HG03432 (cell line): ENCODE measurements around the gene KDM7A.

ENCODE experiments used
- ATAC-seq: cut with Tn5 transposase; IDR thresholded peaks from one replicate; pipeline ENCODE4 v1.9.1; 2021; ENCODE audit warnings: mild to moderate bottlenecking, moderate library complexity; ENCODE audit not compliant: unreplicated experiment

The KDM7A gene, protein sequence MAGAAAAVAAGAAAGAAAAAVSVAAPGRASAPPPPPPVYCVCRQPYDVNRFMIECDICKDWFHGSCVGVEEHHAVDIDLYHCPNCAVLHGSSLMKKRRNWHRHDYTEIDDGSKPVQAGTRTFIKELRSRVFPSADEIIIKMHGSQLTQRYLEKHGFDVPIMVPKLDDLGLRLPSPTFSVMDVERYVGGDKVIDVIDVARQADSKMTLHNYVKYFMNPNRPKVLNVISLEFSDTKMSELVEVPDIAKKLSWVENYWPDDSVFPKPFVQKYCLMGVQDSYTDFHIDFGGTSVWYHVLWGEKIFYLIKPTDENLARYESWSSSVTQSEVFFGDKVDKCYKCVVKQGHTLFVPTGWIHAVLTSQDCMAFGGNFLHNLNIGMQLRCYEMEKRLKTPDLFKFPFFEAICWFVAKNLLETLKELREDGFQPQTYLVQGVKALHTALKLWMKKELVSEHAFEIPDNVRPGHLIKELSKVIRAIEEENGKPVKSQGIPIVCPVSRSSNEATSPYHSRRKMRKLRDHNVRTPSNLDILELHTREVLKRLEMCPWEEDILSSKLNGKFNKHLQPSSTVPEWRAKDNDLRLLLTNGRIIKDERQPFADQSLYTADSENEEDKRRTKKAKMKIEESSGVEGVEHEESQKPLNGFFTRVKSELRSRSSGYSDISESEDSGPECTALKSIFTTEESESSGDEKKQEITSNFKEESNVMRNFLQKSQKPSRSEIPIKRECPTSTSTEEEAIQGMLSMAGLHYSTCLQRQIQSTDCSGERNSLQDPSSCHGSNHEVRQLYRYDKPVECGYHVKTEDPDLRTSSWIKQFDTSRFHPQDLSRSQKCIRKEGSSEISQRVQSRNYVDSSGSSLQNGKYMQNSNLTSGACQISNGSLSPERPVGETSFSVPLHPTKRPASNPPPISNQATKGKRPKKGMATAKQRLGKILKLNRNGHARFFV

DNA sequence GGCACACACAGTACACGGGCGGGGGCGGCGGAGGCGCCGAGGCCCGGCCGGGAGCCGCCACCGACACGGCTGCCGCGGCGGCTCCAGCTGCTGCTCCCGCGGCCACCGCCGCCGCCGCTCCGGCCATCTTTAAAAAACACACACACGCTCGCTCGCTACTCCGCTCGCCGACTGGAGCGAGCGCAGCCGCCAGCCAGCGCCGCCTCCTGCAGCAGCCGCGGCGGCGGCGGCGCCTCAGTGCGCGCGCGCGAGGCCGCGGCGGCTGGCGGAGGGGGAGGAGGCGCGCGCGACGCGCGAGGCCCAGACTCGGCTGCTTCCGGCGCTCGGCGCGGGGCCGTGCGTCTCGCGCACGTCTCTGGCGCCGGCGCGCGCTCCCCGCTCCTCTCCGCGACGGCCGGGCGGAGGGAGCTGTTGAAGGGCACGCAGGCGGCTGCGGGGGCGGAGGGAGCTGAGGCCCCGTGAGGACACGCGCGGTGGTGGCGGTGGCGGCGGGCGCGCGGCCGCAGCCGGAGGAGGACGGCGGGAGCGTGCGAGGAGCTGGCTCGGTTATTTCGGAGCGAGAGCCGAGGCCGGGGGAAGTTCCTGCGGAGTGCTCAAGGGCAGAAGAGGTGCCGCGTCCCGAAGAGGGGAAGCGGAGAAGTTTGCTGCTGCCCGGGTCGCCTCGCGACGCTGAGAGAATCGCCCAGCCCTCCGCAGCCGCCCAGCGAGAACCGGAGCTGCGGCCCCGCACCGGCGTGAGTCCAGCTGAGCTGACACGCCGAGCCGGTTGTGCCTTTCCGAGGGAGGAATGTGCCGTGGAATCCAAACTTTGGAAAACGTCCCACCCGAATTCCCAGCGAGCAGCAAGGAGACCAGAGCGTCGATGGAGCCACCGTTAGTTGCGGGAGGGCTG, at the start of gene KDM7A:
KDM7A (minus strand) TSS at position 173 of the 892 bp plus-strand sequence; CDS start at position 127, 46 bp downstream.
- peak; percentile 73 for ATAC-seq

DNA sequence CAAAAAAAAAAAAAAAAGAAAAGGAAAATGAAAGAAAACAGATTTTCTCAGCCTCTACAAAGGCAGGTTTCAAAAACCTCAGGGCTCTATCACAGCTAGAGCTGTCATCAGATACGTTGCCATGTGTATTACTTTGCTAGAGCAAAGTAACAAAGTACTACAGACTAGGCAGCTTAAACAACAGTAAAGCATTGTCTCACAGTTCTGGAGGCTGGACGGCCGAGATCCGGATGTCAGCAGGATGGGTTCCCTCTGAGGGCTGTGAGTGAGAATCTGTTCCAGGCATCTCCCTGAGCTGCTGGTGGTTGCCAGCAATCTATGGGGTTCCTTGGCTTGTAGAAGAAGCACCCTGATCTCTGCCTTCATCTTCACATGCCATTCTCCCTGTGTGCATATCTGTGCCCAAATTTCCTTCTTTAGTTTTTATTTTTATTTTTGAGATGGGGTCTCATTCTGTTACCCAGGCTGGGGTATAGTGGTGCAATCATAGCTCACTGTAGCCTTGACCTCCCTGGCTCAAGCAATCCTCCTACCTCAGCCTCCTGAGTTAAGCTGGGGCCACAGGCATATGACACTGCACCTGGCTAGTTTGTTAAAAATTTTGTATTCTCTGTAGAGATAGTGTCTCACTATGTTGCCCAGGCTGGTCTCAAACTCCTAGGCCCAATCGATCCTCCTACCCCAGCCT, 48.9 kb upstream of the KDM7A start:
- no peak for ATAC-seq

DNA sequence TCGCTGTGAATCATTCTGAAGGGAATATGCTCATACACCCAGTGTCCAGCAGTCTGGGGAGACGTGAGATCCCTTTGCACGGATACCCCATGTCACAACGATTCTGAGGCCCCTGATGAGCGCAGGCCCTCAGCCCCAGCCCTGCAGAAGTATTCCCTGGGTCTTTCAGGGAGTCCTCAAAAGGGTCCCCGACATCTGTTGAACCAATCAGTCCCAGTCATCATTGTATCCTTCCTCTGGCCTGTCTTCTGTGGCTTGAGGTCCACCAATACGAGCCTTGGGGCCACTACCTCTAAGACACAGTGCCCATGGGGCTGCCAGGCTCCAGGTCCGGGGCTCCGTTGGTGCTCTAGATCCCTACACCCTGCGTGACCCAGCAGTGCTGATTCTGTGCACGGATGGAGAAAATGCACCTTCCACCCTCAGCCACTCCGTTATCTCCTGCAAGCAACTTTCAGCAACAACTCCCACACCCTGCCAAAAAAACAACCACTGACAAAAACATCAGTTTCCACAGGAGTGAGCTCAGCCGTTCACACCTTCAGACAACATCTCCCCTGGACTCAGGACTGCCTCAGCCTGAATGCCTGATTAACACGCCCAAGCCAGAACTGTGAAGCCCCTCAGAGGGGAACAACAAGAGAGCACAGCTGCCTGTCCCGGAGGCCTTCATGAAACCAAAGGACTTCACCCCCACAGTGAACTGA, 46.9 kb upstream of the KDM7A start:
- ATAC-seq: no peak

DNA sequence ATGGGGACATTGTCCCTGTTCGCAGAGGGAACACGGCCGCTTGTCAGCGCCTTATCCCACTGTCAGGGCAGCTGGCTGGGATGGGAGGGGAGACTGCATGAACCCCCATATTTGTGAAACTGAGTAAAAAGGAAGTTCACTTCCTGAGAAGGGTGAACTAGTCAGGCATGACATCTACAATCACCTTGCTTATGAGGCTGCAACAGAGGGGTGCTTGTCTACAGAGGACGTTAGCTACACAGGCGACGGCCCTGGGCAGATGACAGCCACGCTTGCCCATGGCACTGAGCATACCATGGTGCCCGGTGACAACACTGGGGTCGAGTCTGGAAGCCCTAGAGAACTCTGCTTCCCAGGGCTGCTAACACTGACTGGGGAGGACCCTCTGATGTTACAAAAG, 46.0 kb upstream of the KDM7A start:
- ATAC-seq: peak; percentile 55

DNA sequence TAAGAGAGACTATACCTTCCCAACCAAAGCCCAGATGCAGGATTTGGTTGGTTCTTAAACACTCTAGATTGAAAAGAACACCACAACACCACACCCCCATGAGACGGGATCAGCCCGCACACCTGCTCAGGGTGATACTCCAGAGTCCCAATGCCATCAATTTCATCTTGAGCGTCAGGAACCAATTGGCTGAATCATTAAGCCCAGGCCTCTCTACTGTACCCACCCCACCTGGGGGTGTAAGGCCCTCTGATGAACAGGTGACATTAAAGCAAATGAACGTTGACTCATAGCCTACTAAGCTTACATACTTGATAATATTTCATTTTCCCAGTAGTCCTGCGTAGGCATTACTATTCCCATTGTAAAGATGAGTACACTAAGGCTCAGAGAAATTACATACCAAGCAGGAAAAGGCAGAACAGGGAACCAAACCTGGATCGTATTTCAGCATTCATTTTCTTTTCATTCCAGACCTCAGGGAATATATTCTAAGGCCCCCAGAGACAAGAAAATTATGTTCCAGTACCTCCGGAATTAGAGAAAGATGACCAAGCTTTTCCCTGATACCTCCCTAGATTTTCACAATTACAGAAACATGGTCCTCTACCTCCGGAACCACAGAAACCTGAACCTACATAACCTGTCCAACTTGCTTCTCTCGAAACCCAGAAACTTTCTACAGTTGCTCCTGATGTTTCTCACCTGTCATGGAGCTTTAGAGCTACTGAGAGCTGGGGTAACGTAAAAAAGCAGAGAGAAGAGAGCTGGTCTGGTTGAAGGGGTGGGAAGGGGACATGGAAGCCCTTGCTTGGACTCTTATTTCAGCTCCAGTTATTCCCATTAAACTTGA, 43.1 kb upstream of the KDM7A start:
- ATAC-seq: no peak

DNA sequence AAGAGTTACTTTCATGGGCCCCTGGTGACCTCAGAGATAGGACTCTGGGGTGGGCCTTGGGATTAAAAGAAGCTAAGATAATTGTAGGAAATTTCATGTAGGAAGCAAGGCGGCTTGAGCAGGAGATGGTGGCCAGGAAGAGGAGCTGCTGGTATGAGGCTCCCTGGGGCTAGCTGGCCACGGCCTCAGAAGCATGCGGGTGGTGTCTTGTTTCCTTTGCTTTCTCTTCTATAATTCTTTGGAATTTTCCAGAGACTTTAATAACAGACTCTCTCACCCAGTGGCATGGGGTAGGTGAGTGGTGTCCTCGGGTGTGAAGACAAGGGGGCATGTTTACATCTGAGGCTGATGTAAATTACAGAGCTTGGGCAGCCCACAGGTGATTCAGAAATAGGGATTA, 41.9 kb upstream of the KDM7A start:
- ATAC-seq: no peak

DNA sequence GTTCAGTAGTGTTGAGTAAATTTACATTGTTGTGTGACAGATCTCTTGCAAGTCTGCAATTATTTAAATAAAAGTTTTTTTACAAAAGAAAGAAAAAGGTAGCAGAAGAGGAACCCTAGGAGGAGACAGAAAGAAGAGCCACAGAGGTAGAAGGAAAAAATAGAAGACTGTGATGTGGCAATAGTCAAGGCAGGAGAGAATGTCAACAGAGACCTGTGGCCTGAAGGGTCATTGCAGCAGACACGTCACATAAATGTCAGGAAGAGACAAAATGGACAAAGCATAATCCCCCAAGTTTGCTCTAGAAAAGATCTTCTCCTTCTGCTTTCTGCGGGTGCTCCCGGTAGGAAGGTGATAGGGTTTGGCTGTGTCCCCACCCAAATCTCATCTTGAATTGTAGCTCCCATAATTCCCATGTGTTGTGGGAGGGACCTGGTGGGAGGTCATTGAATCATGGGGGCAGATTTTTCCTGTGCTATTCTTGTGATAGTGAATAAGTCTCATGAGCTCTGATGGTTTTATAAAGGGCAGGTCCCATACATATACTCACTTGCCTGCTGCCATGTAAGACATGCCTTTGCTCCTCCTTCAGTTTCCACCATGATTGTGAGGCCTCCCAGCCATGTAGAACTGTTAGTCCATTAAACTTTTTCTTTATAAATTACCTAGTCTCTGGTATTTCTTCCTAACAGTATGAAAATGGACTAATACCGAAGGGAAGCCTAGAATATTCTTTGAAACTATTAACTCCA, 41.1 kb upstream of the KDM7A start:
- ATAC-seq: no peak

DNA sequence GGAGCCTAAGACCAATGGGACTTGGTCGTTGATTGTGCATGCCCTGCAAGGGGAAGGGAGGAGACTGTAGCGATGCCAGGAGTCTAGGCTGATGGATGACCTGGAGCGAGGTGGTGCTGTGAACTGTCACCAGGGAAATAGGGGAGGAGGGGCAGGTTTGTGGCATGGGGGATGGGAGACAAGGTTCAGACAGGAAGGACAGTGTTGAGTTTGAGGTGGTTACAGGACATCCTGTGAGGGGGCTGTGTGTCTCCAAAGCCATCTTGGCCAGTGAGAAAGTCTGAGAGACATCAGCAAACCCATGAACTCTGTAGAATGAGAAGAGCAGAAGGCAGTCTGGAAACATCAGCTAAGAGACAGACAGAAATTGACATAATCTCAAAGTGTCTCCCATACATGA, 38.5 kb upstream of the KDM7A start:
- no peak for ATAC-seq

DNA sequence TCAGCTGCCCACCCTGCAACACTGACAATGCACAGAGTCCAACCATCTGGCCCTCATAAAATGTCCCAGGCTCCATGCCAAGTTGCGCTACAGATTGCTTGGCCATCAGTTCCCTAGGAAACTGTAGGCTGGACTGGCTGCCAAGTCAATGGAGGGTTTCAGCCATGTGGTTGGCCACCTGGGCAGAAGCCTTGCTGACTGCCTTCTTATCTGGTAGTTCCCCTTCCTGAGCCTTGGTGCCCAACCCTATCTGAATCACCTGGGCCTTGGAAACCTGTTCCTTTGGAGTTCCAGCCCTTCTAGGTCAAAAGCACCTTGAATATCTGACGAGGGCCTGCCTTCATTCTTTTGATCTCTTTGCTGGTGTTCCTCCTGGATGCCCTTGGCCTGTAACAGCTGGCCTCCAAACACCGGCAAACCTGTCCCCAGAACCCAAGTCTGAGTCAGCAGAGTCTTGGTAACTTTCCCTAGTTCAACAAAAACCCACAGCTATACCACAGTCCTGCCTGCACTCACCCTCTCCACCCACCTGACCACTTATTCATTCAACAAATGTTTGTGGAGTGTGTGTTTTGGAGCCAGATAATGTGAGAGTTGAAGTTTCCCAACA, 37.4 kb upstream of the KDM7A start:
- ATAC-seq: peak; percentile 30

DNA sequence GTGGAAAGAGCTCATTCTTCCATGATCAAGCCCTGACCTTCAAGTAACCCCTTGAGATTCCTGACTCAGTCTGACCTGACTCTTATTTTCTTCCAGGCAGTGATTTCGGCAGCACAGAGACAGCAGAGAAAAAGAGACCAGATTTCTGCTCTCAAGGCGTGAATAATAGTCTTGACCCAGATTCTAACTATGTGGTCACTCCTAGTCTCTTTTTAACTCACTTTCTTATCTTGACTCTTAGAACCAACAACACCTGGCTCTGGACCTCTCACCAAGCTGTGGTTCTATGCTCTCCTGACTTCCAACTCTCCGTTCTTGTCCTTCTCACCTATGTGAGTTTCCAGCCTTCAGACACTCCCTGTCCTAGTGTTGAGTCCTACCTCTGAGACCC, 36.9 kb upstream of the KDM7A start:
- ATAC-seq: peak; percentile 18

DNA sequence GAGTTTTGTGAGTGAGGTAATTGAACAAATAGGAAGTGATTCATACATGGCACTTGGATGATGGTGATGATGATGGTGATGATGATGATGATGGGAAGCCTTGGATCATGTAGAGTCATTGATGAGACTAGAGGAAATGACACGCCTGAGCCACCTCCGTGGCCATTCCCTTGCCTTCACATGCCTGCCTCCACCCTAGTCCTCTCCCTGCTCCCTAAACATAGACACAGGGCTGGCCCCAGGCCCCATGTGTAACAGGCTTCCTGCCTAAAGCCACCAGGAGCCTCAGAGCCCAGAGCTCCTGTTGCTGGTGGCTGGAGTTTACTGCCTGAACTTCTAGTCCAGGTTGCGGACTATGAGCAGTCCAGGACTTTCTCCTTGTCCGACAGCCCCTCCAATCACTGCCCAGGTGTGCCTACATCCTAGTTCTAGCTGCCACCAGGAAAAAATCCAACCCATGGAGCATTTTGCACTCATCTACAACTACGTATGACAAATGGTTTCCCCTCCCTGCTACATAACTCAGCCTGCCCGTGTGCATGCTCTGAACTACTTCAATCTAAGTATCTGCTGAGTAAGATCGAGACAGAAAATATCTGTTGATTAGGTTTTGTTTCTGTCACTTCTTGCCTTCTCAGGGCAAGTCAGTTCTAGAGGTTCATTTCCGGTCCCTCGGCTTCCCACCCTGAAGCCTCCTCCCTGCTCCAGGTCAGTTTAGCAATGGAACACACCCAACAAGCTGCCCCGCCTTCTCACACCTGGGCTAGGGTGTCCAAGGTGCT, 35.5 kb upstream of the KDM7A start:
- ATAC-seq: peak; percentile 65

DNA sequence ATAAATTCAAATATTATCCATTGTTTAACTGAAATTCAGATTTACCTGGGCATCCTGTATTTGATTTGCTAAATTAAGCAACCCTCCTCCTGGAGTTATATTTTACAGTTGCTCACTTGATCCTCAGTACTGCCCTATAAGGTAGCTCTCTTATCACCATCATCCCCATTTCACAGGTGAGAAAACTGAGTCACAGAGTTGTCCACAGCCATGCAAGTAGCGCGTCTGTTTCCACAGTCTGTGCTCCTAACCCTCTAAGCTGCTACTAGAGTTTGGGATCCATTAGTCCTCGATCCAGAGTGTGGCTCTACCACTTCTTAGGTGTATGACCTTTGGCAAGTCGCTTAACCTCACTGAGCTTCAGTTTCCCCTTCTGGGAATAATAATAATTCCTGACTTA, 34.9 kb upstream of the KDM7A start:
- no peak for ATAC-seq

DNA sequence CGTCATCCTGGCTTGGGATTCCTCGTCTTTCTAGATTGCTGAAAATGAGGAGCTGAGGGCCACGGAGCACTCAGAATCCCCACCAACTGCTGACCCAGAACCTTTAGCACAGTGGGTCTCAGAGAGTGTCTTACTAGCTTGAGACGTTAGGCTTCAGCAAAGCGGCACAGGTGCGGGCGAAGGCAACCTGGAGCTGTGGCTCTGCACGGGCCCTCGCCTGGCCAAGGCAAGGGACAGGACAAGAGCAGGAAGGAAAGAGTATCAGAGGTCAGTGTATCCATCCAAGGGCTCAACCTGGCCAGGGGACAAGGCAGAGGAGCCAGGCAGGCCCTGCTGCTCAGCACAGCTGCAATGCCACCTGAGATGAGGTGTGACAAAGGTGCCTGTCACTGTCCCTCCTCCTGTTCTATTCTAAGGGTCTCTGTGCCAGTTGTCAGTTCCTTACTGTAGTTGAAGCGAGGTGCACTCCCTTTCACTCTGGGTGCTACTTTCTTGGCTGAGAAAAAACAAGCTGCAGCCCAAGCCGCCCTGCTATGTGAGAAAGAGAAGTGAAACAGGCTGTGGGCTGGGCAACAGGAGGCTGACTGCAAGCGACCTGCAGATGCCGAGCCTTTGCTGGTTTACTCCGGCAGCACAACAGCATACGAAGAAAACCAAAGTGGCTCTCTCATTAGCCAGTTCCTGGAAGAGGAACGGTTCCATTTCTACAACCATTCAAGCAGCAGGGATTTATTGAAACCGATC, 33.3 kb upstream of the KDM7A start:
- ATAC-seq: peak; percentile 87

DNA sequence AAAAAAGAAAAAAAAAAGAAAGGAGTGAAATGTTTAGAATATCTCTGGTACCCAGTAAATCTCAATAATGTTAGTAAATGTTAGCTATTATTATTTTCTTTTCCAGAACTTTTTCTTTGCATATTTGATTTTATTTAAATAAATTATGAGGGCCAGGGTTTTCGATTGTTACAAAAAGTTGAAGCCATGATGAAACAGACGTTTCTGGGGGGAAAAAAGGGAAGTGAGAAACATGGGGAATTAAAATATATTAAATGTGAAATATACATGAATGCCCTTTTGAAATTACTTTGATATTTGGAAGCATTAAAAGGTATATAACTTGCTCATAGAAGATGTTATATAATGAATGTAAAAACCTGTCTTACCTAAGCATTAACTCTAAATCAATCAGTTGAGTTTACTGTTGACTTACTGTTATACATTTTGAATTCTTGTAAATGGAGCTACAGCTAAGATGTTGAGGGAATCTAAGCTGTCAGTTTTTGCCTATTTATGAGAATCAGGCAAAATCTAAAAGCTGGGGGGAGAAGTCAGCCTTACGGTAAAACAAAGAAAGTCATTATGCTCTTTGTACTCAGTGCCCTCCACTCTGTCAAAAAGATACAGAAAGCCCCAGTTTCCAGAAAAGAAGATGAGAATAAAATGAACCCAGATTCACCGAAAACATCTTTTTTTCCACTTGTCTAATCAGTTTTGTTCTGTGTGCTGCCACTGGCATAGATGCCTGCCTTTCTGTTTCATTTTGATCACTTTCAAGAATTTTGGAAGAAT, 30.0 kb upstream of the KDM7A start:
- ATAC-seq: no peak

DNA sequence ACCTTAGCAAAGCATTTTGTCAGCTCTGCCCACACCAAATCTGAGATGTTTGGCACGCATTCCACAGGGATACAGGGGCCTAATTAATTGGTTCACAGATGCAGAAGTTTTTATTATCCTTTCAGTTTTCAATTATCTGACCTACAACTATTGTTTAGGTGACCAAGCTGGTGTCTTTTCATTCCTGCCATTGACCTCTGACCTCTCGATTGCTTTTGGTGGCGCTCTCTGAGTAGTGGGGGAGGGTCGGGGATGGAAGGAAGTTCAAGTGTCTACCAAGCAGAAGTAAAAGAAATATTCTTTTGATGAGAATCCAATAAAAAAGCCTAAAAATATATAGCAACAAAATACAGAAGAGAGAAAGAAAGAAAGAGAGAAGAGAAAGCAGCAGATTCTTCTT, 28.8 kb upstream of the KDM7A start:
- ATAC-seq: no peak
